GM12872 (cell line): ENCODE results near the gene ATXN7L1.

Experiments
- TF ChIP-seq, protein P1 (sequence below): IDR thresholded peaks from 3 replicates; pipeline ENCODE4 v1.5.1; 2011; ENCODE audit warnings: low read depth, mild to moderate bottlenecking, low read length, moderate library complexity; ENCODE audit not compliant: insufficient read depth

Gene ATXN7L1

GRCh38 chr7:105583061-105583460, 293.3 kb downstream of the ATXN7L1 start:
- TF ChIP-seq, protein P1, sequence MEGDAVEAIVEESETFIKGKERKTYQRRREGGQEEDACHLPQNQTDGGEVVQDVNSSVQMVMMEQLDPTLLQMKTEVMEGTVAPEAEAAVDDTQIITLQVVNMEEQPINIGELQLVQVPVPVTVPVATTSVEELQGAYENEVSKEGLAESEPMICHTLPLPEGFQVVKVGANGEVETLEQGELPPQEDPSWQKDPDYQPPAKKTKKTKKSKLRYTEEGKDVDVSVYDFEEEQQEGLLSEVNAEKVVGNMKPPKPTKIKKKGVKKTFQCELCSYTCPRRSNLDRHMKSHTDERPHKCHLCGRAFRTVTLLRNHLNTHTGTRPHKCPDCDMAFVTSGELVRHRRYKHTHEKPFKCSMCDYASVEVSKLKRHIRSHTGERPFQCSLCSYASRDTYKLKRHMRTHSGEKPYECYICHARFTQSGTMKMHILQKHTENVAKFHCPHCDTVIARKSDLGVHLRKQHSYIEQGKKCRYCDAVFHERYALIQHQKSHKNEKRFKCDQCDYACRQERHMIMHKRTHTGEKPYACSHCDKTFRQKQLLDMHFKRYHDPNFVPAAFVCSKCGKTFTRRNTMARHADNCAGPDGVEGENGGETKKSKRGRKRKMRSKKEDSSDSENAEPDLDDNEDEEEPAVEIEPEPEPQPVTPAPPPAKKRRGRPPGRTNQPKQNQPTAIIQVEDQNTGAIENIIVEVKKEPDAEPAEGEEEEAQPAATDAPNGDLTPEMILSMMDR, result no peak

DNA sequence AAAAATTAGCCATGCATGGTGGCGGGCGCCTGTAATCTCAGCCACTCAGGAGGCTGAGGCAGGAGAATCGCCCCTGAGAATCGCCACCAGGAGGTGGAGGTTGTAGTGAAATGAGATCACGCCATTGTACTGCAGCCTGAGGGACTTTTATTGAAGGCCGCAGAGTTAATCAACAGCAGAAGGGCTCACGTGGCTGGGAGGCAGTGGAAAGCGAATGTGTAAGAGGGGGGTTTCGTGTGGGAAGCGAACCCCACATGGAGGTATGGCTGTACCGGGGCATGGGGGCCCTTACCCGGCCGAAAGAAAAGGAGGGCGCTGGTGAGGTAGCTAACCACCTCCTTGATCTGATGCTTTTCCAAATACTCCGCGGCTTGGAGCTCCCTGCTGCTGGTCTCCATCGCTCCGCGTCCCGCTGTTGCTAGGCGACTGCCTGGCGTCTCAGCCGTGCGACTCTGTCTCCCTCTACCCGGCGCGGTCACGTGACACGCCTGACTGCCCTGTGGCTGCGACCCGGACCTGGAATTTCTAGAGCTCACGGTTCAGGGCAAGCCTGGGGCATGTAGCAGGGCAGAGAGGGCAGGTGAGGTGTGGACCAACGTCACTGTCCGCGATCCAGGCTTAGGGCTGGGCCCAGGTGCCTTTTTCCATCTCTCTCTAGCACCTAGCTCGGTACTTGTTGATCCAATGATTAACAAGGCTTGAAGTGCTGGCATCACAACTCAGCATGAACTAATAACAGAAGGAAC, 295.2 kb downstream of the ATXN7L1 start, which contains the start of gene EFCAB10:
Gene EFCAB10 (minus strand): TSS at position 428 of the 746 bp plus-strand sequence. CDS start 30 bp downstream, at position 398.
- TF ChIP-seq, protein P1, result no peak

GRCh38 chr7:105580022-105580740, 296.2 kb downstream of the ATXN7L1 start:
- TF ChIP-seq, protein P1, result no peak

- TF ChIP-seq, protein P1, result no peak
Observed at GRCh38 chr7:105578496-105578895, 297.9 kb downstream of the ATXN7L1 start.

DNA sequence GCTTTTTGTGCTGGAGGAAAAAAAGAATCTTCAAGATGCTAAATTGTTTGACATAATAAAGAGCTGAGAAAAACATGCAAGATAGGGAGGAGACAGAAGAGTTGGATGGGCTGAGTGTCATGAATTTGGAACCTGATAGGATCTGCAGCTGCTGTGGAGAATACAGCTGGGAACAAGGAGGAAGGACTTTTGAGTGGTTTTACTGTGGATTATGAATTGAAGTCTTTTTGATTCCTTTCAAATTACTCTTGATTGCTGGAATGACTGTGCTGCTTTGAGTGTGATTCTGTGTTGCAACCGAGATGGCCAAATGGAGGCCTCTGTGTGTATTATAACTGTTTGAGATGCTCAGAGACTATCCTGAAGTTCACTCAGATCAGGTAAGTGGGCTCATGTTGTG, 299.1 kb downstream of the ATXN7L1 start:
- TF ChIP-seq, protein P1, result no peak

DNA sequence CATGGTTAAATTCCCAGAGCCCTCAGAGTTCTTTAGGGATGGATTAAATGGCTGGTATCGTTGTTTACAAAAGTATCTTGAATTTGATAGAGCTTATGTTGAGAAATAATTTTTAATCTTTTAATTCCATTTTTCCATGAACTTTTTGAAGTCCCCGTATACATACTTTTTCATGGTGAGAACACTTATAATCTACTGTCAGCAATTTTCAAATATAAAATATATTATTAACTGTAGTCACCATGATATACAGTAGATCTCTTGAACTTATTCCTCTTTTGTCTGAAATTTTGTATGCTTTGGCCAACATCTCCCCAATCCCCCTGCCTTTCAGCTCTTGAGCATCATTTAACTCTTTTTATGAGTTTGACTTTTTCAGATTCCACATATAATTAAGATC, 304.5 kb downstream of the ATXN7L1 start:
- TF ChIP-seq, protein P1, result no peak

DNA sequence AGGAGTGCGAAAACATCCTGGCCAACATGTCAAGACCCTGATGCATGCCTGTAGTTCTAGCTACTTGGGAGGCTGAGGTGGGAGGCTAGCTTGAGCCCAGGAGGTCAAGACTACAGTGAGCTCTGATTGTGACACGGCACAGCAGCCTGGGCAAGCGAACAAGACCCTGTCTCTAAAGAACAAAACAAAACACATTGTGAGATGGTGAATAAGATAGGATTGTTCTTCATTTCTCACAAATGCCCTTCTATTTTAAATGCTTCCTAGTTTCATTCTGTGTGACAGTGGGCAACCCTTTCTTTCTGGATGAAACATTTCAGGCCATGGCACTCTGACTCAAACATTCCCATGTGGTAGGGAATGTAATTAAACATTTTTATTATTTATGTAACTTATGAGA, 308.6 kb downstream of the ATXN7L1 start:
- TF ChIP-seq, protein P1, result no peak
